ENCODE data around the gene SEPHS1. TPM values are rescaled to one million over a fixed set of nuclear protein-coding genes. Genes with fewer than 3 reads are reported as not detected.

Gene SEPHS1
- total and polyA plus RNA-seq, 2 of the 8 experiments (the other 6 are each of a cell fraction or from before 2014, with no cell fraction given), result 270 to 683 TPM

DNA sequence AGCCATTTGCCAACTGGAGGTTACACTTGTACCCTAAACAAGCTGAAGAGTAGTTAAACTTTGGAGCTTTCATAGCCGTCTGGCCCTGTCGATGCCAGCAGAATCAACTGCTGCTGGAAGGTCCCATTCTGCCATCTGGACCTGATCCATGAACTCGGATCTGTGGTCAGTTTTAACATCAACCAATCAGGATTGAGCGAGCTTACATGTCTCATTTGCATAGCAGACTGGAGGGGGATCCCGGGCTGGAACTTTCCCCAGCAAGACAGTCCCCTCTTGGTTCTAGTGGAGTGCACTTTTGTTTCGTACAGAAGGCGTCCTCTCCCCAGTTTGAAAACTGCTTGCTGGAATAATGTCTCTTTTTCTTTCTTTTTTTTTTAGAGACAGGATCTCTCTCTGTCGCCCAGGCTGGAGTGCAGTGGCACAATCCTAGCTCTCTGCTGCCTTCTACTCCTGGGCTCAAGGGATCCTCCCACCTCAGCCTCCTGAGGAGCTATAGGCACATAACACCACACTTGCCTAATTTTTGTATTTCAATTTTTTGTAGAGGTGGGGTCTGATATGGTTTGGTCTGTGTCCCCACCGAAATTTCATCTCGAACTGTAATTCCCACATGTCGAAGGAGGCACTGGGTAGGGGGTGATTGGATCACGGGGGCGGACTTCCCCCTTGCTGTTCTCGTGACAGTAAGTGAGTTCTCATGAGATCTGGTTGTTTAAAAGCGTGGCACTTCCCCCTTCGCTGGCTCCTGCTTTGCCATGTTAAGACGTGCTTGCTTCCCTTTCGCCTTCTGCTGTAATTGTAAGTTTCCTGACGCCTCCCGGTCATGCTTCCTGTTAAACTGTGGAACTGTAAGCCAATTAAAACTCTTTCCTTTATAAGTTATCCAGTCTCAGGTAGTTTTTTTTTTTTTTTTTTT, 42.8 kb upstream of the SEPHS1 start (continued):
- TF ChIP-seq, protein P1, sequence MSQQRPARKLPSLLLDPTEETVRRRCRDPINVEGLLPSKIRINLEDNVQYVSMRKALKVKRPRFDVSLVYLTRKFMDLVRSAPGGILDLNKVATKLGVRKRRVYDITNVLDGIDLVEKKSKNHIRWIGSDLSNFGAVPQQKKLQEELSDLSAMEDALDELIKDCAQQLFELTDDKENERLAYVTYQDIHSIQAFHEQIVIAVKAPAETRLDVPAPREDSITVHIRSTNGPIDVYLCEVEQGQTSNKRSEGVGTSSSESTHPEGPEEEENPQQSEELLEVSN (IDR thresholded peaks at IDR 0.05), result no peak

Measured in H1 (cell line).